T follicular helper cell (primary cell): ENCODE results near the gene RFXAP.

Source experiments
- DNase-seq: peaks from one replicate; pipeline ENCODE4 v3.0.0-alpha.2; 2020; ENCODE audit warnings: low read depth

Gene RFXAP

DNA sequence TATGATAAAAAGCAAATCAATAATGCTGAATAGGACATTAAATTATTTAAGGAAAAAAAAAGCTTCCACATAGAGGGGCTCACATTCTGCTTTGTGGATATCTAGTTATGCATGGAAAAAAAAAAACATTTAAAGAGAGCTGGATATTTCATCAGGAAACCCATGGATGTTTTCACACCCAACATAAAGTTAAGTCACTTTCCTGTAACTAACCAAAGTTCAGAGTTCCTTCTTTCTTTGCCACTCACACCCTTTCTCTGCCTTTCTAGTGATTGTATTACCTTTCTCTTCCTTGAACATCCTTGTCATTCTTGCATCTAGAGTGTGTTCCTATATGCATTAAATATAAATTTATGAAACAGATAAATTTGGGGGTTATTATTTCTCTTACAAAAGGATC lies 47.2 kb downstream of the RFXAP start:
- no peak for DNase-seq

- DNase-seq = no peak
These were observed 51.1 kb downstream of the RFXAP start for GRCh38 chr13:36870050-36870692.

GRCh38 chr13:36872621-36873020 lies 53.6 kb downstream of the RFXAP start:
- no peak for DNase-seq

GRCh38 chr13:36875431-36875830 lies 56.4 kb downstream of the RFXAP start:
- no peak for DNase-seq

GRCh38 chr13:36875961-36876360 lies 56.9 kb downstream of the RFXAP start:
- DNase-seq = no peak
